HepG2 (cell line): ENCODE data around the gene DNASE1L2. TPM values are rescaled to one million over a fixed set of nuclear protein-coding genes. Genes with fewer than 3 reads are reported as not detected.
A peak's percentile ranks its signal among the peaks of the same experiment; 100 is the strongest.

Source experiments
- ATAC-seq: fragments of 200-7000 bp; cut with Tn5 transposase; 3 replicates; pipeline ENCODE4 v1.9.1; 2020; ENCODE audit warnings: mild to moderate bottlenecking, moderate library complexity
- BruUV-seq: library from RNA; stranded (reverse); fragments of 400-500 nt; replicated peaks from 2 replicates; lab custom pipeline; 2021; lab: Mats Ljungman, UMichigan
- CTCF ChIA-PET: fragments of 300-600 bp; formaldehyde crosslinking; extraction: SDS; loops from one replicate; lab custom pipeline; 2021; ENCODE audit warnings: low total read pairs, inconsistent platforms, low intra/inter-chr PET ratio; lab: Yijun Ruan, JAX
- POLR2A ChIA-PET: fragments of 350-600 bp; sonication (Branson Sonifier 250); formaldehyde crosslinking; loops from one replicate; lab custom pipeline; 2020; ENCODE audit warnings: antibody characterized with exemption, inconsistent platforms; lab: Yijun Ruan, JAX
- DNase-seq: peaks from one replicate; pipeline ENCODE4 v3.0.0-alpha.2; 2015; ENCODE audit warnings: low spot score
- FAIRE-seq: peaks from 3 replicates; lab custom pipeline; 2011; peaks lifted over from hg19 to GRCh38; lab: Jason Lieb, UNC
- H2AFZ ChIP-seq: one replicate; pipeline ENCODE4 v1.6.1; 2011; ENCODE audit warnings: low read length, inconsistent platforms
- H3K27ac ChIP-seq: fragments of 300-600 bp; 3 replicates; pipeline ENCODE4 v1.8.0; 2011; ENCODE audit warnings: mixed run types, mild to moderate bottlenecking, mixed read lengths, low read length, inconsistent platforms; ENCODE audit not compliant: insufficient read depth; ENCODE audit errors: extremely low read length
- H3K27me3 ChIP-seq, 2 experiments: fragments of 200-600 bp in 1 of 2; 2 replicates in 1 of 2; 3 replicates in 1 of 2; pipeline versions ENCODE4 v1.6.0 to v1.8.0; 2011; ENCODE audit warnings: low read length in 2 of 2, mild to moderate bottlenecking in 2 of 2, moderate library complexity in 2 of 2, inconsistent platforms in 1 of 2; ENCODE audit not compliant: insufficient read depth in 2 of 2, control insufficient read depth in 1 of 2
- H3K36me3 ChIP-seq, 2 experiments: fragments of 200-600 bp in 1 of 2; replicated peaks in 1 of 2; 2 replicates in 1 of 2; 3 replicates in 1 of 2; pipeline versions ENCODE4 v1.5.1 to v1.8.0; 2011; ENCODE audit warnings: low read length in 2 of 2, inconsistent platforms in 1 of 2; ENCODE audit not compliant: insufficient read depth in 2 of 2, control insufficient read depth in 1 of 2
- H3K4me1 ChIP-seq: 2 replicates; pipeline ENCODE4 v1.5.1; 2012; ENCODE audit warnings: low read length, inconsistent platforms; ENCODE audit not compliant: insufficient read depth
- H3K4me2 ChIP-seq: 2 replicates; pipeline ENCODE4 v1.6.0; 2011; ENCODE audit warnings: low read depth, low read length, inconsistent platforms
- H3K4me3 ChIP-seq, 3 experiments: fragments of 200-600 bp in 1 of 3; sonication (generic), shearing (Covaris generic) in 1 of 3; replicated peaks in 1 of 3; 2 replicates each; pipeline ENCODE4 v1.5.1; 2011 to 2016; ENCODE audit warnings: low read length in 3 of 3, inconsistent platforms in 2 of 3, low read depth in 2 of 3, mild to moderate bottlenecking in 2 of 3, control low read depth in 1 of 3, mixed read lengths in 1 of 3; ENCODE audit not compliant: insufficient read depth in 1 of 3
- H3K79me2 ChIP-seq: one replicate; pipeline ENCODE4 v1.6.1; 2011; ENCODE audit warnings: low read length, inconsistent platforms; ENCODE audit not compliant: insufficient read depth
- H3K9ac ChIP-seq: 2 replicates; pipeline ENCODE4 v1.6.0; 2011; ENCODE audit warnings: mild to moderate bottlenecking, low read depth, low read length, inconsistent platforms; ENCODE audit not compliant: insufficient read depth
- H3K9me3 ChIP-seq: 2 replicates; pipeline ENCODE4 v1.5.1; 2012; ENCODE audit warnings: mild to moderate bottlenecking, low read length
- H4K20me1 ChIP-seq: 2 replicates; pipeline ENCODE4 v1.6.0; 2011; ENCODE audit warnings: inconsistent platforms, mild to moderate bottlenecking, low read length, moderate library complexity; ENCODE audit not compliant: insufficient read depth
- FOSL2 ChIP-seq: sonication (generic); formaldehyde crosslinking; IDR thresholded peaks from 2 replicates; pipeline ENCODE4 v1.4.0; 2020; ENCODE audit warnings: missing genetic modification reagents
- HNRNPLL ChIP-seq: fragments of 200-400 bp; formaldehyde crosslinking; IDR thresholded peaks from 2 replicates; pipeline ENCODE4 v1.6.1; 2017; ENCODE audit warnings: mild to moderate bottlenecking, low read depth, low read length; ENCODE audit not compliant: poor library complexity, severe bottlenecking
- KDM4B ChIP-seq: sonication (generic); formaldehyde crosslinking; IDR thresholded peaks from 2 replicates; pipeline ENCODE4 v1.4.0; 2020; ENCODE audit warnings: missing genetic modification reagents
- NONO ChIP-seq, 2 experiments: fragments of 450-650 bp in 1 of 2; sonication (generic) in 1 of 2; formaldehyde crosslinking in 1 of 2; IDR thresholded peaks in 1 of 2; conservative IDR thresholded peaks in 1 of 2; 2 replicates each; pipeline versions ENCODE4 v1.6.1 to v1.8.0; 2017 to 2022; ENCODE audit warnings: mild to moderate bottlenecking in 1 of 2, missing genetic modification reagents in 1 of 2, moderate library complexity in 1 of 2
- PRMT3 ChIP-seq: sonication (generic); formaldehyde crosslinking; IDR thresholded peaks from 2 replicates; pipeline ENCODE4 v1.8.1; 2022; ENCODE audit warnings: low read depth, mild to moderate bottlenecking, moderate library complexity, missing genetic modification reagents, borderline replicate concordance
- SAP130 ChIP-seq: IDR thresholded peaks from 2 replicates; pipeline ENCODE4 v1.6.1; 2016; ENCODE audit warnings: low read depth
- TBX2 ChIP-seq: sonication (generic); formaldehyde crosslinking; IDR thresholded peaks from 2 replicates; pipeline ENCODE4 v1.5.0; 2020; ENCODE audit warnings: missing genetic modification reagents, mild to moderate bottlenecking, borderline replicate concordance
- ZBTB43 ChIP-seq: sonication (generic); formaldehyde crosslinking; conservative IDR thresholded peaks from 2 replicates; pipeline ENCODE4 v1.4.0; 2020; ENCODE audit warnings: missing genetic modification reagents
- ZFP36L2 ChIP-seq: sonication (generic); formaldehyde crosslinking; IDR thresholded peaks from 2 replicates; pipeline ENCODE4 v1.4.0; 2020; ENCODE audit warnings: missing genetic modification reagents
- ZFP37 ChIP-seq: sonication (generic); formaldehyde crosslinking; IDR thresholded peaks from 2 replicates; pipeline ENCODE4 v1.4.0; 2020; ENCODE audit warnings: missing genetic modification reagents, borderline replicate concordance
- ZNF576 ChIP-seq: sonication (generic); formaldehyde crosslinking; IDR thresholded peaks from 2 replicates; pipeline ENCODE4 v1.4.0; 2020; ENCODE audit warnings: mild to moderate bottlenecking, missing genetic modification reagents
- ZSCAN25 ChIP-seq: sonication (generic); formaldehyde crosslinking; IDR thresholded peaks from 2 replicates; pipeline ENCODE4 v1.8.0; 2022; ENCODE audit warnings: mild to moderate bottlenecking, missing genetic modification reagents
- WGBS: methylation state at CpG from one replicate; pipeline ENCODE4 v1.1.6; 2017; ENCODE audit warnings: low lambda C conversion rate; 5-methylcytosine and 5-hydroxymethylcytosine counted together
- in situ Hi-C: cut with HindIII; loops from 2 replicates; pipeline ENCODE4 v1.10.0; 2017; ENCODE audit warnings: low pct_unique_long_range_greater_than_20kb; ENCODE audit not compliant: extremely low pct_ligation_motif_present
- intact Hi-C: fragments of 100-400 bp; cut with micrococcal nuclease; formaldehyde crosslinking; loops from one replicate; pipeline ENCODE4 v1.10.0; 2022; ENCODE audit not compliant: unreplicated experiment
- polyA plus RNA-seq, 8 experiments: library from polyadenylated mRNA; depleted of rRNA in 3 of 8; stranded (reverse) in 7 of 8; unstranded in 1 of 8; fragments of >200 nt; fragmentation: Illumina TruSeq in 4 of 8; extraction: Trizol in 4 of 8; gene quantifications; 2 replicates each; pipeline versions ENCODE4 v1.2.1 to v1.2.3, GENCODE V29; 2011 to 2016; ENCODE audit warnings: low read depth in 4 of 8, missing spikeins in 1 of 8, mixed read lengths in 1 of 8; ENCODE audit not compliant: insufficient read depth in 1 of 8
- total RNA-seq, 5 experiments: library from RNA; depleted of rRNA; stranded (reverse); fragments of >200 nt; fragmentation: Illumina TruSeq; extraction: Trizol; gene quantifications; 2 replicates each; pipeline ENCODE4 v1.2.3, GENCODE V29; 2016; ENCODE audit warnings: low read depth in 1 of 5
- TF ChIP-seq, protein P1 (sequence below): IDR thresholded peaks from 2 replicates; pipeline ENCODE4 v1.6.1; 2016; ENCODE audit warnings: missing compliant biosample characterization, missing genetic modification reagents, borderline replicate concordance

Gene DNASE1L2
- total and polyA plus RNA-seq, 2 of the 13 experiments (the other 11 are each of a cell fraction or from before 2014, with no cell fraction given): 0.44 to 0.50 TPM

DNA sequence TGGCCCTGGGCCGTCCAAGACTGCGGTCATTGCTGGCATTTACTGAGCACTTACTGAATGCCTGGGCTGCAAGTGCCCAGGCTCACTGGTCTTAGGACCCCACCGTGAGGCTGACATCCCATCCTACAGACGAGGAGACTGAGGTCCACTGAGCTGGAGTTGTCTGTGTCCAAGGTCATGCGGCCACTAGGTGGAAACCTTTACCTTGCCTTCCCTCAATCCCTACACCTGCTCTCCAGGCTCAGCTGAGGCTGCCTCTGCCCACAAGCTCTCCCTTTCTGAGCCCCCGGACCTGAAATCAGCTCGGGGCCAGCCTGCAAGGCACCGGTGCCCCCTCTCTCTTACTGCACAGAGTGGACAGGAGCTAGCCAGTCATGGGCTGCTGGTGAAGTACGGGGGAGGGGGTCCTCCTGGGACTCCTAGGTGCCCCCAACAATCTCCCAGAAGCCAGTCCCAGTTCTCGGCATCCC lies 41.4 kb upstream of the DNASE1L2 start (continued):
- TF ChIP-seq ZBTB43 (CRISPR knock-in tag) (no peak), TBX2 (CRISPR knock-in tag) (peak; percentile 21; the same call in 1 of the 2 replicates), KDM4B (CRISPR knock-in tag) (0 out of 2 replicates have a peak, but pooled peaks have one; percentile 11), ZFP37 (CRISPR knock-in tag) (0 out of 2 replicates have a peak, but pooled peaks have one; percentile 19)

DNA sequence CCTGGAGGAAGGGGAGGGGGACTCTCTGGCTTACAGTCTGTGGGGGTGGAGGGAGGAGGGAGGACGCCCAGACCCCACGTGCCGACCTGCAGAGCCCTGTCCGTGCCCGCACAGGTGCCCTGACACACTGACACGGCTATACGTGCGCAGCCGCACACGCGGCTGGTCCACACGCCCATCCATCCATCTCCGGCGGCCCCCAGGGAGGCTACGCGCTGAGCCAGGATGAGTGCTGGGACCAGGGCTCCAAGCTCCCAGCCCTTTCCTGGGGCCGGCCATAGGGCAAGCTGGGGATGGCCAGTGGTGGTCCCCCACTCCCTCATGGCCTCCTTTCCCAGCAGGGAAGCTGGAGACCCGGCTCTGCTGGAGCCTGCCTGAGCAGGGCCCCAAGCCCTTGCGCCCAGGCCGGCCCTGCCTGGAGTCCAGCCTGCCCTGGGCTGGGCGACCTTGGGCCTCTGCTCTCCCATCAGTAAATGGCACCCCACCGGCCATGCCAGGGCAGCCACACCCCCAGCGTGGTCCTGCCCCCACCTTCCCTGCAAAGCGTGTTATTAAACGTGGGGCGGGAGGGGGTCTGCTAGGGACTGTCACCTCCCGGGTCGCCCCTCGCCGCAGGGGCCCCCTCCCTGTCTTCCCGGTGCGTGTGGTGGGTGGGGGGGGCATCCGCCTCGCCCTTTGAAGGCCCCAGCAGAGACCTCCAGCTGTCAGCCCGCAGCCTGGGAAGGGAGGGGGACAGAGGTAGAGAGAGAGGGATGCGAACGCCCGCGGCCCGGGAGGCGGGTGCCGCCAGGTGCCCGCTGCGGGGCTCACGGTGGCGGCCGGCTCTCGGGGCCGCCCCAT lies 40.7 kb upstream of the DNASE1L2 start:
- intact Hi-C loops: loop anchor here (5.0 kb wide), 2 partner anchors 33 to 57 kb away; partner anchors contain the start of gene ECI1
- H3K36me3 ChIP-seq: no peaks in the 10 kb centered on the region
- TF ChIP-seq ZNF576 (CRISPR knock-in tag): 0 out of 2 replicates have a peak, but pooled peaks have one; percentile 26
- peak; percentile 22 for TF ChIP-seq HNRNPLL
- peak; percentile 21; the same call in 1 of the 2 replicates for TF ChIP-seq SAP130
- no peak for TF ChIP-seq NONO (IDR thresholded peaks at IDR 0.05)
- TF ChIP-seq NONO (CRISPR knock-in tag; conservative IDR thresholded peaks at IDR 0.05): no peak
- TF ChIP-seq, protein P1, sequence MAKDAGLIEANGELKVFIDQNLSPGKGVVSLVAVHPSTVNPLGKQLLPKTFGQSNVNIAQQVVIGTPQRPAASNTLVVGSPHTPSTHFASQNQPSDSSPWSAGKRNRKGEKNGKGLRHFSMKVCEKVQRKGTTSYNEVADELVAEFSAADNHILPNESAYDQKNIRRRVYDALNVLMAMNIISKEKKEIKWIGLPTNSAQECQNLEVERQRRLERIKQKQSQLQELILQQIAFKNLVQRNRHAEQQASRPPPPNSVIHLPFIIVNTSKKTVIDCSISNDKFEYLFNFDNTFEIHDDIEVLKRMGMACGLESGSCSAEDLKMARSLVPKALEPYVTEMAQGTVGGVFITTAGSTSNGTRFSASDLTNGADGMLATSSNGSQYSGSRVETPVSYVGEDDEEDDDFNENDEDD (CRISPR knock-in tag): 0 out of 2 replicates have a peak, but pooled peaks have one; percentile 3
- no peak for TF ChIP-seq ZSCAN25 (CRISPR knock-in tag)
- TF ChIP-seq FOSL2 (CRISPR knock-in tag): no peak
- TF ChIP-seq ZFP36L2: no peak
- TF ChIP-seq PRMT3 (CRISPR knock-in tag): no peak

More for the DNA sequence above, 40.7 kb upstream of the DNASE1L2 start:
- Histone ChIP-seq H3K4me2 (peak overlapping the region; percentile 71), H3K4me3 (peak overlapping the region; percentile 53 to 66 (median 53)), H3K27me3 (peaks cover 2 to 39% of the 10 kb centered on the region in 2 experiments; a peak in 3 of 5 replicates), H3K9ac (peak overlapping the region; percentile 44; the same call in 1 of the 2 replicates), H3K79me2 (no peaks in the 10 kb centered on the region), H4K20me1 (no peaks in the 10 kb centered on the region), H3K27ac (no peak overlapping the region), H2AFZ (no peak overlapping the region), H3K4me1 (peaks cover 59% of the 10 kb centered on the region), H3K9me3 (no peaks in the 10 kb centered on the region)
- ChIA-PET POLR2A (interaction anchor here (0.6 to 2.9 kb wide), 10 partner anchors 9 to 56 kb away, joined by 3 to 19 read pairs (median 4); partner anchors contain the start of genes E4F1, ECI1, PGP and TRAF7), CTCF (interaction anchor here (1.6 kb wide), 1 partner anchor 56 kb away, joined by 6 read pairs; the partner anchor contains the start of gene ECI1)
- ATAC-seq (peak; percentile 57), DNase-seq (no peak), FAIRE-seq (no peak)
- in situ Hi-C loops: no loop called here
- no CpG with 5 or more reads among the region's 49 CpGs for WGBS
- no TSS peak for BruUV-seq
